ENCODE data around the gene CHRNA1.

DNA sequence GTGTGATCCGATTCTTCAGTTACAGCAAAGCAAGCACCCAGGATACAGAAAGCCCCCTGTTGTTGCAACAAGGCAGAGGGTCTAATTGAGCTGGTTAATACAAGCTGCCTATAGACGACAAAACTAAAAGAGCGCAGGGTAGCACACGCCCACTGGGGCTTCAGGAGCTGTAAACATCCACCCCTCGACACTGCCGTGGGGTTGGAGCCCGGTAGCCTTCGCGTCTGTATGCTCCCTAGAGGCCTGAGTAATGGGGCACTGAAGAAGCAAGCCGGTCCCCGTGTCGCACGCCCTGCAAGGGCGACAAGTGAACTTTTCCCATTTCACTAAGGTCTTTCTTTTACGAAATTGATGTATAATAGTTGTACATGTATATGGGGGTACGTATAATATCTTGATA lies 24.7 kb upstream of the CHRNA1 start:
- TF ChIP-seq CEBPB (IDR thresholded peaks at IDR 0.05; ENCODE audit: borderline replicate concordance in 1 of 2, low read depth in 2 of 2, low read length in 2 of 2) (no peak), CBX5 (IDR thresholded peaks at IDR 0.05; ENCODE audit: low read depth) (no peak), SRF (IDR thresholded peaks at IDR 0.05; ENCODE audit: low read depth in 2 of 2, low read length in 2 of 2) (no peak), POLR2A (IDR thresholded peaks at IDR 0.05; ENCODE audit: low read depth, low read length) (no peak), SIN3A (IDR thresholded peaks at IDR 0.05; ENCODE audit: low read depth, low read length) (no peak), BRCA1 (IDR thresholded peaks at IDR 0.05; ENCODE audit: low read depth, low read length) (no peak), ETV6 (conservative IDR thresholded peaks at IDR 0.05 in 1 of 2, IDR thresholded peaks at IDR 0.05 in 1 of 2; ENCODE audit: borderline replicate concordance in 1 of 2, low read depth in 1 of 2) (no peak), RCOR1 (conservative IDR thresholded peaks at IDR 0.05; ENCODE audit: low read depth, low read length) (no peak), EP300 (IDR thresholded peaks at IDR 0.05; ENCODE audit: borderline replicate concordance in 1 of 2, control insufficient read depth in 1 of 2, low read depth in 2 of 2, low read length in 2 of 2) (no peak)
- TF ChIP-seq, protein P1, sequence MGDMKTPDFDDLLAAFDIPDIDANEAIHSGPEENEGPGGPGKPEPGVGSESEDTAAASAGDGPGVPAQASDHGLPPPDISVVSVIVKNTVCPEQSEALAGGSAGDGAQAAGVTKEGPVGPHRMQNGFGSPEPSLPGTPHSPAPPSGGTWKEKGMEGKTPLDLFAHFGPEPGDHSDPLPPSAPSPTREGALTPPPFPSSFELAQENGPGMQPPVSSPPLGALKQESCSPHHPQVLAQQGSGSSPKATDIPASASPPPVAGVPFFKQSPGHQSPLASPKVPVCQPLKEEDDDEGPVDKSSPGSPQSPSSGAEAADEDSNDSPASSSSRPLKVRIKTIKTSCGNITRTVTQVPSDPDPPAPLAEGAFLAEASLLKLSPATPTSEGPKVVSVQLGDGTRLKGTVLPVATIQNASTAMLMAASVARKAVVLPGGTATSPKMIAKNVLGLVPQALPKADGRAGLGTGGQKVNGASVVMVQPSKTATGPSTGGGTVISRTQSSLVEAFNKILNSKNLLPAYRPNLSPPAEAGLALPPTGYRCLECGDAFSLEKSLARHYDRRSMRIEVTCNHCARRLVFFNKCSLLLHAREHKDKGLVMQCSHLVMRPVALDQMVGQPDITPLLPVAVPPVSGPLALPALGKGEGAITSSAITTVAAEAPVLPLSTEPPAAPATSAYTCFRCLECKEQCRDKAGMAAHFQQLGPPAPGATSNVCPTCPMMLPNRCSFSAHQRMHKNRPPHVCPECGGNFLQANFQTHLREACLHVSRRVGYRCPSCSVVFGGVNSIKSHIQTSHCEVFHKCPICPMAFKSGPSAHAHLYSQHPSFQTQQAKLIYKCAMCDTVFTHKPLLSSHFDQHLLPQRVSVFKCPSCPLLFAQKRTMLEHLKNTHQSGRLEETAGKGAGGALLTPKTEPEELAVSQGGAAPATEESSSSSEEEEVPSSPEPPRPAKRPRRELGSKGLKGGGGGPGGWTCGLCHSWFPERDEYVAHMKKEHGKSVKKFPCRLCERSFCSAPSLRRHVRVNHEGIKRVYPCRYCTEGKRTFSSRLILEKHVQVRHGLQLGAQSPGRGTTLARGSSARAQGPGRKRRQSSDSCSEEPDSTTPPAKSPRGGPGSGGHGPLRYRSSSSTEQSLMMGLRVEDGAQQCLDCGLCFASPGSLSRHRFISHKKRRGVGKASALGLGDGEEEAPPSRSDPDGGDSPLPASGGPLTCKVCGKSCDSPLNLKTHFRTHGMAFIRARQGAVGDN (IDR thresholded peaks at IDR 0.05), result no peak
- TF ChIP-seq, protein P2, sequence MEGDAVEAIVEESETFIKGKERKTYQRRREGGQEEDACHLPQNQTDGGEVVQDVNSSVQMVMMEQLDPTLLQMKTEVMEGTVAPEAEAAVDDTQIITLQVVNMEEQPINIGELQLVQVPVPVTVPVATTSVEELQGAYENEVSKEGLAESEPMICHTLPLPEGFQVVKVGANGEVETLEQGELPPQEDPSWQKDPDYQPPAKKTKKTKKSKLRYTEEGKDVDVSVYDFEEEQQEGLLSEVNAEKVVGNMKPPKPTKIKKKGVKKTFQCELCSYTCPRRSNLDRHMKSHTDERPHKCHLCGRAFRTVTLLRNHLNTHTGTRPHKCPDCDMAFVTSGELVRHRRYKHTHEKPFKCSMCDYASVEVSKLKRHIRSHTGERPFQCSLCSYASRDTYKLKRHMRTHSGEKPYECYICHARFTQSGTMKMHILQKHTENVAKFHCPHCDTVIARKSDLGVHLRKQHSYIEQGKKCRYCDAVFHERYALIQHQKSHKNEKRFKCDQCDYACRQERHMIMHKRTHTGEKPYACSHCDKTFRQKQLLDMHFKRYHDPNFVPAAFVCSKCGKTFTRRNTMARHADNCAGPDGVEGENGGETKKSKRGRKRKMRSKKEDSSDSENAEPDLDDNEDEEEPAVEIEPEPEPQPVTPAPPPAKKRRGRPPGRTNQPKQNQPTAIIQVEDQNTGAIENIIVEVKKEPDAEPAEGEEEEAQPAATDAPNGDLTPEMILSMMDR (IDR thresholded peaks at IDR 0.05 in 2 of 3, conservative IDR thresholded peaks at IDR 0.05 in 1 of 3; ENCODE audit: control insufficient read depth in 2 of 3, extremely low read depth in 1 of 3, insufficient read depth in 1 of 3, low read depth in 3 of 3, low read length in 3 of 3), result no peak
